K562 (cell line): Measurements from ENCODE around the gene SPINT2. TPM values are rescaled to one million over a fixed set of nuclear protein-coding genes. Genes with fewer than 3 reads are reported as not detected.
A peak's percentile ranks its signal among the peaks of the same experiment; 100 is the strongest.

Experiments used
- ATAC-seq: fragments of 200-7000 bp; cut with Tn5 transposase; 3 replicates; pipeline ENCODE4 v1.9.1; 2020; ENCODE audit warnings: moderate library complexity
- BruUV-seq: library from RNA; stranded (reverse); fragments of 400-500 nt; replicated peaks from 2 replicates; lab custom pipeline; 2021; lab: Mats Ljungman, UMichigan
- CTCF ChIA-PET: fragments of 300-600 bp; formaldehyde crosslinking; extraction: SDS; loops from one replicate; lab custom pipeline; 2021; ENCODE audit warnings: low intra/inter-chr PET ratio; lab: Yijun Ruan, JAX
- POLR2A ChIA-PET: fragments of 300-600, 350-650 bp; sonication (Branson Sonifier 250); formaldehyde crosslinking; extraction: SDS; loops from one replicate; lab custom pipeline; 2021; ENCODE audit warnings: antibody characterized with exemption, inconsistent platforms; lab: Yijun Ruan, JAX
- DNase-seq, 4 experiments: peaks; one replicate each; pipeline versions ENCODE4 v3.0.0 to v3.0.0-alpha.2; 2011 to 2018; ENCODE audit warnings: low spot score in 3 of 4, mixed read lengths in 3 of 4; ENCODE audit errors: extremely low read depth in 1 of 4
- FAIRE-seq: peaks from 2 replicates; lab custom pipeline; 2011; peaks lifted over from hg19 to GRCh38; lab: Jason Lieb, UNC
- H2AFZ ChIP-seq: 2 replicates; pipeline ENCODE4 v1.6.0; 2011; ENCODE audit warnings: low read depth, low read length, control low read depth, inconsistent platforms
- H3K27ac ChIP-seq: fragments of 200-600 bp; 3 replicates; pipeline ENCODE4 v1.8.0; 2011; ENCODE audit warnings: low read depth, mild to moderate bottlenecking, control low read depth, inconsistent platforms, low read length, moderate library complexity, mixed read lengths; ENCODE audit errors: extremely low read depth
- H3K27me3 ChIP-seq, 2 experiments: fragments of 300-600 bp in 1 of 2; 2 replicates in 1 of 2; 3 replicates in 1 of 2; pipeline versions ENCODE4 v1.6.0 to v1.8.0; 2011; ENCODE audit warnings: inconsistent platforms in 2 of 2, low read length in 2 of 2, mild to moderate bottlenecking in 1 of 2, mixed read lengths in 1 of 2, moderate library complexity in 1 of 2; ENCODE audit not compliant: control insufficient read depth in 2 of 2, insufficient read depth in 2 of 2
- H3K36me3 ChIP-seq: fragments of 300-600 bp; 3 replicates; pipeline ENCODE4 v1.8.0; 2011; ENCODE audit warnings: mild to moderate bottlenecking, low read length, inconsistent platforms; ENCODE audit not compliant: control insufficient read depth, insufficient read depth
- H3K4me1 ChIP-seq, 2 experiments: fragments of 200-600 bp in 1 of 2; replicated peaks in 1 of 2; 2 replicates in 1 of 2; 3 replicates in 1 of 2; pipeline versions ENCODE4 v1.5.1 to v1.8.0; 2011; ENCODE audit warnings: inconsistent platforms in 2 of 2, low read length in 2 of 2, mild to moderate bottlenecking in 1 of 2, mixed read lengths in 1 of 2, moderate library complexity in 1 of 2; ENCODE audit not compliant: control insufficient read depth in 2 of 2, insufficient read depth in 2 of 2
- H3K4me2 ChIP-seq: 2 replicates; pipeline ENCODE4 v1.6.1; 2011; ENCODE audit warnings: low read length, control low read depth, inconsistent platforms, mixed read lengths; ENCODE audit not compliant: insufficient read depth
- H3K4me3 ChIP-seq: fragments of 200-600 bp; sonication (generic), shearing (Covaris generic); 2 replicates; pipeline ENCODE4 v1.5.1; 2016; ENCODE audit warnings: control low read depth, inconsistent platforms
- H3K79me2 ChIP-seq: fragments of 200-600 bp; 3 replicates; pipeline ENCODE4 v1.8.0; 2011; ENCODE audit warnings: low read length, inconsistent platforms; ENCODE audit not compliant: control insufficient read depth, insufficient read depth
- H3K9ac ChIP-seq, 2 experiments: 2 replicates each; pipeline versions ENCODE4 v1.6.0 to v1.6.1; 2011; ENCODE audit warnings: low read depth in 2 of 2, low read length in 2 of 2, control low read depth in 1 of 2, inconsistent platforms in 1 of 2, mild to moderate bottlenecking in 1 of 2, mixed read lengths in 1 of 2; ENCODE audit not compliant: insufficient read depth in 1 of 2
- H3K9me1 ChIP-seq: one replicate; pipeline ENCODE4 v1.6.0; 2011; ENCODE audit warnings: inconsistent platforms, mild to moderate bottlenecking, low read length, moderate library complexity; ENCODE audit not compliant: control insufficient read depth, insufficient read depth
- H3K9me3 ChIP-seq: replicated peaks from 2 replicates; pipeline ENCODE4 v1.5.1; 2011; ENCODE audit warnings: low read depth, low read length, inconsistent platforms; ENCODE audit not compliant: control insufficient read depth, insufficient read depth
- H4K20me1 ChIP-seq: replicated peaks from 2 replicates; pipeline ENCODE4 v1.6.1; 2011; ENCODE audit warnings: low read length, inconsistent platforms, mixed read lengths; ENCODE audit not compliant: control insufficient read depth, insufficient read depth
- BRD4 ChIP-seq: fragments of 200-600 bp; sonication (generic); IDR thresholded peaks from 2 replicates; pipeline ENCODE4 v1.6.1; 2017; ENCODE audit warnings: inconsistent platforms
- GATA2 ChIP-seq: sonication (generic); formaldehyde crosslinking; IDR thresholded peaks from 2 replicates; pipeline ENCODE4 v1.4.0; 2020; ENCODE audit warnings: mild to moderate bottlenecking, missing genetic modification reagents
- MTA3 ChIP-seq: fragments of 450-650 bp; formaldehyde crosslinking; IDR thresholded peaks from 2 replicates; pipeline ENCODE4 v1.6.1; 2017; ENCODE audit warnings: mild to moderate bottlenecking, borderline replicate concordance
- NRF1 ChIP-seq, 2 experiments: fragments of 450-650 bp; IDR thresholded peaks in 1 of 2; conservative IDR thresholded peaks in 1 of 2; 2 replicates each; pipeline ENCODE4 v1.6.1; 2014; ENCODE audit warnings: mild to moderate bottlenecking in 2 of 2
- TSC22D4 ChIP-seq: fragments of 450-650 bp; IDR thresholded peaks from 2 replicates; pipeline ENCODE4 v1.6.1; 2016; ENCODE audit warnings: missing genetic modification characterization, missing biosample characterization, control low read depth
- ZBTB7A ChIP-seq: IDR thresholded peaks from 2 replicates; pipeline ENCODE4 v1.6.1; 2011; ENCODE audit warnings: low read depth, mild to moderate bottlenecking, low read length, moderate library complexity, borderline replicate concordance; ENCODE audit not compliant: control insufficient read depth
- ZNF551 ChIP-seq: fragments of 250-450 bp; sonication (Bioruptor Pico); IDR thresholded peaks from 2 replicates; pipeline ENCODE4 v1.5.0; 2021; ENCODE audit warnings: mild to moderate bottlenecking, moderate library complexity
- WGBS: fragments of 100-300 bp; shearing (Covaris generic); methylation state at CpG from one replicate; pipeline ENCODE4 v1.1.6; 2016; ENCODE audit warnings: low coverage, mixed read lengths; ENCODE audit not compliant: insufficient coverage; ENCODE audit errors: missing lambda C conversion rate; 5-methylcytosine and 5-hydroxymethylcytosine counted together
- in situ Hi-C: fragments of 300-500 bp; cut with MboI; formaldehyde crosslinking; loops from 4 replicates; pipeline ENCODE4 v1.15.0; 2018; ENCODE audit warnings: inconsistent platforms, mixed read lengths
- intact Hi-C: fragments of 100-400 bp; cut with micrococcal nuclease; formaldehyde crosslinking; loops from 2 replicates; pipeline ENCODE4 v1.14.2; 2022
- polyA plus RNA-seq, 8 experiments: library from polyadenylated mRNA; depleted of rRNA in 4 of 8; stranded (reverse) in 5 of 8; unstranded in 3 of 8; fragments of >200 nt; fragmentation: Nextera tagmentation in 2 of 8; fragmentation: Illumina TruSeq in 1 of 8; extraction: Ambion mirVana in 2 of 8; extraction: Trizol in 1 of 8; gene quantifications; 2 replicates each; pipeline versions ENCODE4 v1.2.1 to v1.2.3, GENCODE V29; 2011 to 2014; ENCODE audit warnings: inconsistent platforms in 1 of 8, missing spikeins in 1 of 8
- total RNA-seq, 7 experiments: library from RNA; depleted of rRNA in 6 of 7; stranded (reverse); fragments of >200 nt in 6 of 7; fragmentation: Illumina TruSeq in 2 of 7; extraction: Trizol in 2 of 7; gene quantifications; 2 replicates each; pipeline versions ENCODE4 v1.2.1 to v1.2.3, GENCODE V29; 2011 to 2021; ENCODE audit warnings: low replicate concordance in 1 of 7
- TF ChIP-seq, protein P1 (sequence below): fragments of 200-600 bp; sonication (generic); IDR thresholded peaks from one replicate; pipeline ENCODE4 v1.6.1; 2012; ENCODE audit warnings: mild to moderate bottlenecking, low read depth, low read length, inconsistent platforms

SPINT2 gene
- total and polyA plus RNA-seq, 9 of the 15 experiments (the other 6 are each of a cell fraction or from before 2014, with no cell fraction given): 0.65 to 4.5 (median 3.4) TPM

DNA sequence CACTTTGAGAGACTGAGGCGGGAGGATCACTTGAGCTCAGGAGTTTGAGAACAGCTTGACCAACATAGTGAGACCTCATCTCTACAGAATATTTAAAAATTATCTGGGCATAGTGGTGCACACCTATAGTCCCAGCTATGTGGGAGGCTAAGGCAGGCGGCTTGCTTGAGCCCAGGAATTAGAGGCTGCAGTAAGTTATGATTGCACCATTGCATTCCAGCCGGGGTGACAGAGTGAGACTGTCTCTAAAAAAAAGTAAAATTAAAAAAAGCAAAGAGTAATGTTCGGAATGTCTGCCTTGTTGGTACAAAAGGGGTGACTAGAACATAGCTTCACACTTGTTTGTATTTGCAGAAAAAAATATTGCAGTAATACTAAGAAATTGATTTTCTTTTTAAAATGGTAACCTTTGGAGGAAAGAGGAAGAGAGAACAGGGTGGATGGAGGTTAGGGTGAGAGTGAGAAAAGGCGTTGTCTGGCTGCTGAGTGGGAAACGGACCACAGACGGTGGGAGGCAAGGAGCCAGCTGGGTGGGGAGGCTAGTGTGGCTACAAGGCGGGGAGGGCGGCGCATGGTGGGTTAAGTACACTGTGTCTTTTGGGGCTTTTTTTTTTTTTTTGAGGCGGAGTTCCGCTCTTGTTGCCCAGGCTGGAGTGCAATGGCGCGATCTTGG lies 18.4 kb upstream of the SPINT2 start:
- peaks cover 7 to 24% of the 10 kb centered on the region in 2 experiments; a peak in 4 of 5 replicates for H3K4me1 ChIP-seq
- WGBS: 68% methylated on average over 10 of the region's 14 CpGs
- BruUV-seq: no TSS peak
- no peak overlapping the region for H3K4me3 ChIP-seq
- FAIRE-seq (no peak), ATAC-seq (no peak), DNase-seq (no peak)
- POLR2A ChIA-PET: interaction anchor here (0.6 to 1.1 kb wide), 2 partner anchors 72 to 128 kb away, joined by 3 to 4 read pairs; partner anchors contain the start of gene PSMD8
- CTCF ChIA-PET: interaction anchor here (0.6 kb wide), 1 partner anchor 194 kb away, joined by 3 read pairs; no protein-coding TSS in a partner anchor
- no peaks in the 10 kb centered on the region for H3K9me1 ChIP-seq
- no peaks in the 10 kb centered on the region for H4K20me1 ChIP-seq
- no peaks in the 10 kb centered on the region for H3K27me3 ChIP-seq
- H3K9me3 ChIP-seq: no peaks in the 10 kb centered on the region
- TF ChIP-seq GATA2 (CRISPR knock-in tag): no peak
- TF ChIP-seq, protein P1, sequence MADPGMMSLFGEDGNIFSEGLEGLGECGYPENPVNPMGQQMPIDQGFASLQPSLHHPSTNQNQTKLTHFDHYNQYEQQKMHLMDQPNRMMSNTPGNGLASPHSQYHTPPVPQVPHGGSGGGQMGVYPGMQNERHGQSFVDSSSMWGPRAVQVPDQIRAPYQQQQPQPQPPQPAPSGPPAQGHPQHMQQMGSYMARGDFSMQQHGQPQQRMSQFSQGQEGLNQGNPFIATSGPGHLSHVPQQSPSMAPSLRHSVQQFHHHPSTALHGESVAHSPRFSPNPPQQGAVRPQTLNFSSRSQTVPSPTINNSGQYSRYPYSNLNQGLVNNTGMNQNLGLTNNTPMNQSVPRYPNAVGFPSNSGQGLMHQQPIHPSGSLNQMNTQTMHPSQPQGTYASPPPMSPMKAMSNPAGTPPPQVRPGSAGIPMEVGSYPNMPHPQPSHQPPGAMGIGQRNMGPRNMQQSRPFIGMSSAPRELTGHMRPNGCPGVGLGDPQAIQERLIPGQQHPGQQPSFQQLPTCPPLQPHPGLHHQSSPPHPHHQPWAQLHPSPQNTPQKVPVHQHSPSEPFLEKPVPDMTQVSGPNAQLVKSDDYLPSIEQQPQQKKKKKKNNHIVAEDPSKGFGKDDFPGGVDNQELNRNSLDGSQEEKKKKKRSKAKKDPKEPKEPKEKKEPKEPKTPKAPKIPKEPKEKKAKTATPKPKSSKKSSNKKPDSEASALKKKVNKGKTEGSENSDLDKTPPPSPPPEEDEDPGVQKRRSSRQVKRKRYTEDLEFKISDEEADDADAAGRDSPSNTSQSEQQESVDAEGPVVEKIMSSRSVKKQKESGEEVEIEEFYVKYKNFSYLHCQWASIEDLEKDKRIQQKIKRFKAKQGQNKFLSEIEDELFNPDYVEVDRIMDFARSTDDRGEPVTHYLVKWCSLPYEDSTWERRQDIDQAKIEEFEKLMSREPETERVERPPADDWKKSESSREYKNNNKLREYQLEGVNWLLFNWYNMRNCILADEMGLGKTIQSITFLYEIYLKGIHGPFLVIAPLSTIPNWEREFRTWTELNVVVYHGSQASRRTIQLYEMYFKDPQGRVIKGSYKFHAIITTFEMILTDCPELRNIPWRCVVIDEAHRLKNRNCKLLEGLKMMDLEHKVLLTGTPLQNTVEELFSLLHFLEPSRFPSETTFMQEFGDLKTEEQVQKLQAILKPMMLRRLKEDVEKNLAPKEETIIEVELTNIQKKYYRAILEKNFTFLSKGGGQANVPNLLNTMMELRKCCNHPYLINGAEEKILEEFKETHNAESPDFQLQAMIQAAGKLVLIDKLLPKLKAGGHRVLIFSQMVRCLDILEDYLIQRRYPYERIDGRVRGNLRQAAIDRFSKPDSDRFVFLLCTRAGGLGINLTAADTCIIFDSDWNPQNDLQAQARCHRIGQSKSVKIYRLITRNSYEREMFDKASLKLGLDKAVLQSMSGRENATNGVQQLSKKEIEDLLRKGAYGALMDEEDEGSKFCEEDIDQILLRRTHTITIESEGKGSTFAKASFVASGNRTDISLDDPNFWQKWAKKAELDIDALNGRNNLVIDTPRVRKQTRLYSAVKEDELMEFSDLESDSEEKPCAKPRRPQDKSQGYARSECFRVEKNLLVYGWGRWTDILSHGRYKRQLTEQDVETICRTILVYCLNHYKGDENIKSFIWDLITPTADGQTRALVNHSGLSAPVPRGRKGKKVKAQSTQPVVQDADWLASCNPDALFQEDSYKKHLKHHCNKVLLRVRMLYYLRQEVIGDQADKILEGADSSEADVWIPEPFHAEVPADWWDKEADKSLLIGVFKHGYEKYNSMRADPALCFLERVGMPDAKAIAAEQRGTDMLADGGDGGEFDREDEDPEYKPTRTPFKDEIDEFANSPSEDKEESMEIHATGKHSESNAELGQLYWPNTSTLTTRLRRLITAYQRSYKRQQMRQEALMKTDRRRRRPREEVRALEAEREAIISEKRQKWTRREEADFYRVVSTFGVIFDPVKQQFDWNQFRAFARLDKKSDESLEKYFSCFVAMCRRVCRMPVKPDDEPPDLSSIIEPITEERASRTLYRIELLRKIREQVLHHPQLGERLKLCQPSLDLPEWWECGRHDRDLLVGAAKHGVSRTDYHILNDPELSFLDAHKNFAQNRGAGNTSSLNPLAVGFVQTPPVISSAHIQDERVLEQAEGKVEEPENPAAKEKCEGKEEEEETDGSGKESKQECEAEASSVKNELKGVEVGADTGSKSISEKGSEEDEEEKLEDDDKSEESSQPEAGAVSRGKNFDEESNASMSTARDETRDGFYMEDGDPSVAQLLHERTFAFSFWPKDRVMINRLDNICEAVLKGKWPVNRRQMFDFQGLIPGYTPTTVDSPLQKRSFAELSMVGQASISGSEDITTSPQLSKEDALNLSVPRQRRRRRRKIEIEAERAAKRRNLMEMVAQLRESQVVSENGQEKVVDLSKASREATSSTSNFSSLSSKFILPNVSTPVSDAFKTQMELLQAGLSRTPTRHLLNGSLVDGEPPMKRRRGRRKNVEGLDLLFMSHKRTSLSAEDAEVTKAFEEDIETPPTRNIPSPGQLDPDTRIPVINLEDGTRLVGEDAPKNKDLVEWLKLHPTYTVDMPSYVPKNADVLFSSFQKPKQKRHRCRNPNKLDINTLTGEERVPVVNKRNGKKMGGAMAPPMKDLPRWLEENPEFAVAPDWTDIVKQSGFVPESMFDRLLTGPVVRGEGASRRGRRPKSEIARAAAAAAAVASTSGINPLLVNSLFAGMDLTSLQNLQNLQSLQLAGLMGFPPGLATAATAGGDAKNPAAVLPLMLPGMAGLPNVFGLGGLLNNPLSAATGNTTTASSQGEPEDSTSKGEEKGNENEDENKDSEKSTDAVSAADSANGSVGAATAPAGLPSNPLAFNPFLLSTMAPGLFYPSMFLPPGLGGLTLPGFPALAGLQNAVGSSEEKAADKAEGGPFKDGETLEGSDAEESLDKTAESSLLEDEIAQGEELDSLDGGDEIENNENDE: no peak
- no peak for TF ChIP-seq ZBTB7A
- TF ChIP-seq MTA3: no peak
- TF ChIP-seq NRF1 (conservative IDR thresholded peaks at IDR 0.05 in 1 of 2, IDR thresholded peaks at IDR 0.05 in 1 of 2): no peak
- TF ChIP-seq BRD4: no peak
- no peak for TF ChIP-seq TSC22D4
- TF ChIP-seq ZNF551 (CRISPR knock-in tag): no peak
- no peak overlapping the region for H3K4me2 ChIP-seq
- 0 out of 4 replicates have a peak overlapping the region, but pooled peaks of 1 of the 2 experiments have one; percentile 32 for H3K9ac ChIP-seq
- no peak overlapping the region for H3K27ac ChIP-seq
- intact Hi-C loops: no loop called here
- no peaks in the 10 kb centered on the region for H3K79me2 ChIP-seq
- peaks cover 3% of the 10 kb centered on the region; the same call in 1 of the 3 replicates for H3K36me3 ChIP-seq
- in situ Hi-C loops: no loop called here
- H2AFZ ChIP-seq: no peak overlapping the region
